PC-3 (cell line): ENCODE data around the gene VTI1A. TPM values are rescaled to one million over a fixed set of nuclear protein-coding genes. Genes with fewer than 3 reads are reported as not detected.
A peak's percentile ranks its signal among the peaks of the same experiment; 100 is the strongest.

Experiments used
- ATAC-seq: fragments of 200-7000 bp; cut with Tn5 transposase; 2 replicates; pipeline ENCODE4 v1.9.1; 2020; ENCODE audit warnings: mild to moderate bottlenecking, moderate library complexity
- BruUV-seq: library from RNA; stranded (reverse); fragments of 400-500 nt; replicated peaks from 2 replicates; lab custom pipeline; 2021; lab: Mats Ljungman, UMichigan
- CTCF ChIA-PET: fragments of 300-600 bp; sonication (Branson Sonifier 250); formaldehyde crosslinking; loops from one replicate; lab custom pipeline; 2022; ENCODE audit warnings: antibody characterized with exemption; lab: Charles Lee
- POLR2A ChIA-PET: fragments of 300-600 bp; sonication (Branson Sonifier 250); formaldehyde crosslinking; loops from one replicate; lab custom pipeline; 2022; ENCODE audit warnings: antibody characterized with exemption; ENCODE audit not compliant: unreplicated experiment; lab: Charles Lee
- DNase-seq: peaks from one replicate; pipeline ENCODE4 v3.0.0-alpha.2; 2015
- H2AFZ ChIP-seq: fragments of 300-600 bp; sonication (generic); 2 replicates; pipeline ENCODE4 v1.6.0; 2016; ENCODE audit warnings: antibody characterized with exemption, low read length
- H3F3A ChIP-seq: fragments of 300-600 bp; sonication (generic); one replicate; pipeline ENCODE4 v1.6.0; 2017; ENCODE audit warnings: antibody characterized with exemption, low read length, control low read depth, mild to moderate bottlenecking; ENCODE audit not compliant: unreplicated experiment
- H3K27ac ChIP-seq: fragments of 300-600 bp; sonication (generic); 2 replicates; pipeline ENCODE4 v1.5.1; 2016; ENCODE audit warnings: mild to moderate bottlenecking, low read length
- H3K27me3 ChIP-seq: fragments of 300-600 bp; sonication (generic); 2 replicates; pipeline ENCODE4 v1.6.1; 2016; ENCODE audit warnings: low read length, mixed read lengths
- H3K36me3 ChIP-seq: fragments of 300-600 bp; sonication (generic); 2 replicates; pipeline ENCODE4 v1.6.1; 2016; ENCODE audit warnings: low read depth, mixed run types, low read length, mixed read lengths
- H3K4me1 ChIP-seq: fragments of 300-600 bp; sonication (generic); 2 replicates; pipeline ENCODE4 v1.5.1; 2016; ENCODE audit warnings: low read length; ENCODE audit not compliant: insufficient read depth
- H3K4me2 ChIP-seq: fragments of 300-600 bp; sonication (generic); 2 replicates; pipeline ENCODE4 v1.6.0; 2016; ENCODE audit warnings: low read length
- H3K4me3 ChIP-seq: fragments of 300-600 bp; sonication (generic); 2 replicates; pipeline ENCODE4 v1.5.1; 2016; ENCODE audit warnings: mild to moderate bottlenecking, low read length, mixed read lengths
- H3K79me2 ChIP-seq: fragments of 300-600 bp; sonication (generic); 2 replicates; pipeline ENCODE4 v1.6.1; 2017; ENCODE audit warnings: low read length, mixed read lengths
- H3K9ac ChIP-seq: fragments of 300-600 bp; sonication (generic); 2 replicates; pipeline ENCODE4 v1.6.0; 2016; ENCODE audit warnings: mild to moderate bottlenecking, low read length
- H3K9me2 ChIP-seq: fragments of 300-600 bp; sonication (generic); replicated peaks from 2 replicates; pipeline ENCODE4 v1.6.1; 2016; ENCODE audit warnings: mixed run types, low read length, mixed read lengths
- H3K9me3 ChIP-seq: fragments of 300-600 bp; sonication (generic); 2 replicates; pipeline ENCODE4 v1.6.1; 2016; ENCODE audit warnings: low read length, mixed read lengths
- H4K20me1 ChIP-seq: fragments of 300-600 bp; sonication (generic); 2 replicates; pipeline ENCODE4 v1.6.1; 2016; ENCODE audit warnings: low read length, mixed read lengths
- EZH2 ChIP-seq: fragments of 300-600 bp; sonication (generic); IDR thresholded peaks from one replicate; pipeline ENCODE4 v1.6.1; 2017; ENCODE audit warnings: antibody characterized with exemption, mild to moderate bottlenecking, low read length; ENCODE audit not compliant: unreplicated experiment
- EZH2phosphoT487 ChIP-seq: fragments of 300-600 bp; sonication (generic); IDR thresholded peaks from 2 replicates; pipeline ENCODE4 v1.6.1; 2018; ENCODE audit warnings: mild to moderate bottlenecking, antibody characterized with exemption, low read length, borderline replicate concordance
- intact Hi-C: fragments of 100-400 bp; cut with micrococcal nuclease; formaldehyde crosslinking; loops from 2 replicates; pipeline ENCODE4 v1.9.0; 2023
- total RNA-seq: library from RNA; depleted of rRNA; stranded (reverse); fragments of >200 nt; gene quantifications from 2 replicates; pipeline ENCODE4 v1.2.3, GENCODE V29; 2014
- TF ChIP-seq, protein P1 (sequence below): fragments of 300-600 bp; sonication (generic); conservative IDR thresholded peaks from 2 replicates; pipeline ENCODE4 v1.5.1; 2017; ENCODE audit warnings: antibody characterized with exemption, low read depth, mild to moderate bottlenecking, low read length

Gene VTI1A
- total RNA-seq, 1 experiment from 2014 or later, result 18.1 TPM

DNA sequence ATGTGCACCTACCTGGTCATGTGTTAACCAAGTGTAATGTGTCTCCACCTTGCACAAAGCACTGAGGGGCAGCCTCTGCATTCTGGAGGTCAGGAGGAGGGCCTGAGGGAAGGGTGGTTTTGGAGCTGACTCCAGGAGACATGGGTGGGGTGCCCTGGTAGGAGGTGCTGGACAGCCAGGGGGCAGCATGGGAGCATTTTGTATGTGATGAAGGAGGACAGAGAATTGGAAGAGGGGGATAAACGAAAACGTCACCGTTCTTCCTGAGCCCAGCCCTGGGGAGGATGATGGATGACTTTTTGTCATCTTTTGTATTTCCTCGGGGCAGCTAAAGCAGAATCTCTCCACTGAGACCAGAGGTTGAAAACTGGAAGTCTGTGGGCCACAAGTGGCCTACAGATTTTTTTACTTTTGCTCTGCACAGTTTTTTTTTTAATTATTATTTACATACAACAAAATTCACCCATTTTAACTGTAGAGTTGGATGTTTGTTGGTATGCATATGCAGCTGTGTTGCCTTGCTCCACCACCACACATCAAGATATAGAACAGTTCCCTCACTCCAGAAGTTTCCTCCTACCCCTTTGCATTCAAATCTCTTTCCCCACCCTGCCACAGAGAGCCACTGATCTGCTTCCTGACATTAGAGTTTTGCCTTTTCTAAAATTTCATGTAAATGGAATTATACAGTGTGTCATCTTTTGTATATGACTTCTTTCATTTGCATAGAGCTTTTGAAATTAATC is 242.5 kb downstream of the VTI1A start:
- peak; percentile 38; the same call in 1 of the 2 replicates for ATAC-seq
- no peaks in the 10 kb centered on the region for H3K27me3 ChIP-seq
- no peak for TF ChIP-seq EZH2
- TF ChIP-seq, protein P1, sequence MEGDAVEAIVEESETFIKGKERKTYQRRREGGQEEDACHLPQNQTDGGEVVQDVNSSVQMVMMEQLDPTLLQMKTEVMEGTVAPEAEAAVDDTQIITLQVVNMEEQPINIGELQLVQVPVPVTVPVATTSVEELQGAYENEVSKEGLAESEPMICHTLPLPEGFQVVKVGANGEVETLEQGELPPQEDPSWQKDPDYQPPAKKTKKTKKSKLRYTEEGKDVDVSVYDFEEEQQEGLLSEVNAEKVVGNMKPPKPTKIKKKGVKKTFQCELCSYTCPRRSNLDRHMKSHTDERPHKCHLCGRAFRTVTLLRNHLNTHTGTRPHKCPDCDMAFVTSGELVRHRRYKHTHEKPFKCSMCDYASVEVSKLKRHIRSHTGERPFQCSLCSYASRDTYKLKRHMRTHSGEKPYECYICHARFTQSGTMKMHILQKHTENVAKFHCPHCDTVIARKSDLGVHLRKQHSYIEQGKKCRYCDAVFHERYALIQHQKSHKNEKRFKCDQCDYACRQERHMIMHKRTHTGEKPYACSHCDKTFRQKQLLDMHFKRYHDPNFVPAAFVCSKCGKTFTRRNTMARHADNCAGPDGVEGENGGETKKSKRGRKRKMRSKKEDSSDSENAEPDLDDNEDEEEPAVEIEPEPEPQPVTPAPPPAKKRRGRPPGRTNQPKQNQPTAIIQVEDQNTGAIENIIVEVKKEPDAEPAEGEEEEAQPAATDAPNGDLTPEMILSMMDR, result peak; percentile 51
- H3K9ac ChIP-seq, result no peak overlapping the region
- H3K27ac ChIP-seq, result no peak overlapping the region
- H3K79me2 ChIP-seq, result no peaks in the 10 kb centered on the region
- CTCF ChIA-PET, result no interaction called here
- no peaks in the 10 kb centered on the region for H3F3A ChIP-seq
- no peaks in the 10 kb centered on the region for H3K9me2 ChIP-seq
- no peak overlapping the region for H2AFZ ChIP-seq
- intact Hi-C loops, result no loop called here
- no peaks in the 10 kb centered on the region for H3K9me3 ChIP-seq
- peak; percentile 15 for DNase-seq
- no peaks in the 10 kb centered on the region for H3K36me3 ChIP-seq
- BruUV-seq, result no TSS peak
- peaks cover 4% of the 10 kb centered on the region; the same call in 1 of the 2 replicates for H3K4me1 ChIP-seq
- no peaks in the 10 kb centered on the region for H4K20me1 ChIP-seq
- H3K4me3 ChIP-seq, result no peak overlapping the region
- no peak overlapping the region for H3K4me2 ChIP-seq
- POLR2A ChIA-PET, result no interaction called here

DNA sequence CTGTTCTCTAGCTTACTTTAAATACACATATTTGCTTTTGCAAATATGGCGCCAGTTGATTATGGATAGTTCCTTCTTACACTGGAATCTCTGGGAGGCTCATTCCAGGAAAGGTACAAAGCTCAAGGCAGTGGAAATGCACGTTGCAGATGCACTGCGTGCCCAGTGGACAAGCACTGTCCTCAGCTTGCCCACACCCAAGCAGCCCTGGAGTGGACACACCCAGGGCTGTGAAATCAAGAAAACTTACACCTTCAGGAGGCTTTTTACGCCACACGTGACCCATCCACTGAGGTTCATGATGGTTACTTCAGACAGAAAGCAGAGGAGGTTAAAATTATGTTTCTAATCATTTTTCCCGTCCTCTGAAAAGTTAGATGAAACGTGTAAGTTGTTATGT is 248.5 kb downstream of the VTI1A start:
- no peak overlapping the region for H3K9ac ChIP-seq
- TF ChIP-seq EZH2 (no peak), EZH2phosphoT487 (no peak)
- TF ChIP-seq, protein P1, result no peak
- H3K27ac ChIP-seq, result no peak overlapping the region
- intact Hi-C loops, result no loop called here
- H3F3A ChIP-seq, result no peaks in the 10 kb centered on the region
- H3K4me1 ChIP-seq, result no peaks in the 10 kb centered on the region
- H3K36me3 ChIP-seq, result no peaks in the 10 kb centered on the region
- H3K9me2 ChIP-seq, result no peaks in the 10 kb centered on the region
- no peaks in the 10 kb centered on the region for H4K20me1 ChIP-seq
- no peak overlapping the region for H2AFZ ChIP-seq
- CTCF ChIA-PET, result no interaction called here
- H3K79me2 ChIP-seq, result no peaks in the 10 kb centered on the region
- POLR2A ChIA-PET, result interaction anchor here (0.6 kb wide), 1 partner anchor 223 kb away, joined by 5 read pairs; no protein-coding TSS in a partner anchor
- H3K9me3 ChIP-seq, result no peaks in the 10 kb centered on the region
- ATAC-seq, result no peak
- H3K4me3 ChIP-seq, result no peak overlapping the region
- no peak overlapping the region for H3K4me2 ChIP-seq
- no TSS peak for BruUV-seq
- H3K27me3 ChIP-seq, result no peaks in the 10 kb centered on the region
- no peak for DNase-seq

DNA sequence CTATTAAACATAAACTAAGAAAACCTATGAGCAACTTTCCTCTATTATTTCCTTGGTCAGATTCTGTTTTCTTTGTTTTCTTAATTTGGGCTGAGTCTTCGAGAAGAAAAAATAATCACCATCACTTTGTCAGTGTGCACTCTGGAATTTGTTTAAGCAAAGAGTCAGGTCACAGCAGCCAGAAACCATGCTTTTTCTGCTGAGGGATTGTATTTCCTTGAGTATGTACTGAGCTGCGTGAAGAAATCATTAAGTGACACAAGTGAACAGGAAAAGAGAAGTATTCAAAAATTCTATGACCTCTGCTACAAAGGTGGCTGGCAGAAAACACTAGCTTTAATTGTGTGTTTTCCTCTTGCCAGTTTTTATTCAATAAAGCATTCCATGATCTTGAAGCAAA is 249.6 kb downstream of the VTI1A start:
- Histone ChIP-seq H3K36me3 (no peaks in the 10 kb centered on the region), H3K9ac (no peak overlapping the region), H3K4me3 (no peak overlapping the region), H3K9me3 (no peaks in the 10 kb centered on the region), H2AFZ (no peak overlapping the region), H3K9me2 (no peaks in the 10 kb centered on the region), H4K20me1 (no peaks in the 10 kb centered on the region), H3K4me2 (no peak overlapping the region), H3K79me2 (no peaks in the 10 kb centered on the region), H3K4me1 (no peaks in the 10 kb centered on the region), H3K27ac (no peak overlapping the region), H3K27me3 (no peaks in the 10 kb centered on the region), H3F3A (no peaks in the 10 kb centered on the region)
- no TSS peak for BruUV-seq
- TF ChIP-seq EZH2, result no peak
- intact Hi-C loops, result no loop called here
- ATAC-seq (no peak), DNase-seq (no peak)
- ChIA-PET CTCF (no interaction called here), POLR2A (no interaction called here)
